G401 (cell line): ENCODE results near the gene CDC6. TPM values are rescaled to one million over a fixed set of nuclear protein-coding genes. Genes with fewer than 3 reads are reported as not detected.
"Not testable (repeated sequence)": the region's sequence is repeated elsewhere in the genome, so short reads cannot be mapped to it uniquely, and the experiment has no call there.

ENCODE experiments used
- DNase-seq: peaks from one replicate; pipeline ENCODE4 v3.0.0-alpha.2; 2015; ENCODE audit warnings: low spot score
- in situ Hi-C: cut with HindIII; loops from 2 replicates; pipeline ENCODE4 v1.10.0; 2016; ENCODE audit warnings: low sequenced_read_pairs, mixed read lengths
- total RNA-seq: library from RNA; depleted of rRNA; stranded (reverse); fragments of >200 nt; shearing (Covaris generic); gene quantifications from 2 replicates; pipeline ENCODE4 v1.2.3, GENCODE V29; 2014

CDC6 gene
- total RNA-seq, 1 experiment from 2014 or later: 53.5 TPM

- in situ Hi-C loops: no loop called here
- DNase-seq: no peak
Observed at GRCh38 chr17:40283662-40284061, 4.0 kb upstream of the CDC6 start.

- DNase-seq: no peak
- in situ Hi-C loops: no loop called here
Observed at GRCh38 chr17:40284085-40284713, 3.5 kb upstream of the CDC6 start.

GRCh38 chr17:40286473-40286872 is 1.2 kb upstream of the CDC6 start:
- in situ Hi-C loops: no loop called here
- no peak for DNase-seq

GRCh38 chr17:40287159-40287493 is 553 bp upstream of the CDC6 start:
- no peak for DNase-seq
- in situ Hi-C loops: no loop called here

GRCh38 chr17:40290629-40291280 is 3.1 kb downstream of the CDC6 start:
- in situ Hi-C loops: no loop called here
- DNase-seq: peak; percentile 70

GRCh38 chr17:40291281-40291664 is 3.6 kb downstream of the CDC6 start:
- DNase-seq: no peak
- in situ Hi-C loops: no loop called here

GRCh38 chr17:40293363-40293762 is 5.7 kb downstream of the CDC6 start:
- in situ Hi-C loops: no loop called here
- DNase-seq: no peak

GRCh38 chr17:40295488-40296436 is 8.1 kb downstream of the CDC6 start:
- in situ Hi-C loops: no loop called here

GRCh38 chr17:40297511-40297910 is 9.8 kb downstream of the CDC6 start:
- in situ Hi-C loops: no loop called here
- DNase-seq: no peak

More at GRCh38 chr17:40295488-40296436, 8.1 kb downstream of the CDC6 start:
- DNase-seq: no peak

GRCh38 chr17:40298726-40299125 is 11.0 kb downstream of the CDC6 start:
- DNase-seq: no peak
- in situ Hi-C loops: no loop called here

- in situ Hi-C loops: not testable (repeated sequence)
Observed at GRCh38 chr17:40299159-40299757, 11.6 kb downstream of the CDC6 start.

GRCh38 chr17:40301315-40301714 is 13.6 kb downstream of the CDC6 start:
- in situ Hi-C loops: loop anchor here (25.0 kb wide), 1 partner anchor 239 kb away; the partner anchor contains the start of genes MED24 and THRA
- DNase-seq: no peak

More at GRCh38 chr17:40299159-40299757, 11.6 kb downstream of the CDC6 start:
- not testable (repeated sequence) for DNase-seq

- in situ Hi-C loops: loop anchor here (25.0 kb wide), 1 partner anchor 241 kb away; the partner anchor contains the start of genes MED24 and THRA
- DNase-seq: peak; percentile 82
Observed at GRCh38 chr17:40303009-40303657, 15.5 kb downstream of the CDC6 start.

GRCh38 chr17:40303708-40304551 is 16.3 kb downstream of the CDC6 start:
- in situ Hi-C loops: loop anchor here (25.0 kb wide), 1 partner anchor 242 kb away; the partner anchor contains the start of genes MED24 and THRA
- DNase-seq: no peak

- not testable (repeated sequence) for DNase-seq
Observed at GRCh38 chr17:40304552-40304863, 16.8 kb downstream of the CDC6 start.

GRCh38 chr17:40304866-40305265 is 17.2 kb downstream of the CDC6 start:
- in situ Hi-C loops: loop anchor here (25.0 kb wide), 1 partner anchor 243 kb away; the partner anchor contains the start of genes MED24 and THRA
- DNase-seq: not testable (repeated sequence)

More at GRCh38 chr17:40304552-40304863, 16.8 kb downstream of the CDC6 start:
- in situ Hi-C loops: loop anchor here (25.0 kb wide), 1 partner anchor 242 kb away; the partner anchor contains the start of genes MED24 and THRA

GRCh38 chr17:40306395-40306794 is 18.7 kb downstream of the CDC6 start:
- DNase-seq: no peak
- in situ Hi-C loops: loop anchor here (25.0 kb wide), 1 partner anchor 244 kb away; the partner anchor contains the start of genes MED24 and THRA
